GM12865 (cell line): ENCODE data around the gene MTREX.

Experiments
- DNase-seq: peaks from one replicate; pipeline ENCODE4 v3.0.0; 2010; ENCODE audit warnings: low read depth
- H3K4me3 ChIP-seq: 2 replicates; pipeline ENCODE4 v1.5.1; 2011; ENCODE audit warnings: mild to moderate bottlenecking, low read depth, low read length, control low read depth
- TF ChIP-seq, protein P1 (sequence below): IDR thresholded peaks from 2 replicates; pipeline ENCODE4 v1.5.1; 2011; ENCODE audit warnings: low read length, control low read depth, low read depth, inconsistent platforms; ENCODE audit not compliant: insufficient read depth; ENCODE audit errors: missing control alignments

Gene MTREX

DNA sequence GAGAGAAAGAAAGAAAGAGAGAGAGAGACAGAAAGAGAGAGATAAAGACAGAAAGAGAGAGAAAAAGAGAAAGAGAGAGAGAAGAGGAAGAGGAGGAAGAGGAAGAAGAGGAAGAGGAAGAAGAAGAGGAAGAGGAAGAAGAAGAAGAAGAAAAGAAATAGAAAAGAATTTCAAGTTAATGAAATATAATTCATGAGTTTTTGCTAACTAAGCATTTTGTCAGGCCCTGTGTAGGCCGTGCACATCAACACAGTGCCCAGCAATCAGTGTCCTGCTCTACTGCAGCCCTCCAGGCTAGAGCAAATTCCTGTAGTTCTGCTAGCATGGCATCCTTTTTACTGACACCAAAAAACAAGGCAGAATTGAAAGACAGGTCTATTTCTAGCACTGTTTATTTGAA, 164.9 kb downstream of the MTREX start:
- H3K4me3 ChIP-seq = no peak overlapping the region
- TF ChIP-seq, protein P1, sequence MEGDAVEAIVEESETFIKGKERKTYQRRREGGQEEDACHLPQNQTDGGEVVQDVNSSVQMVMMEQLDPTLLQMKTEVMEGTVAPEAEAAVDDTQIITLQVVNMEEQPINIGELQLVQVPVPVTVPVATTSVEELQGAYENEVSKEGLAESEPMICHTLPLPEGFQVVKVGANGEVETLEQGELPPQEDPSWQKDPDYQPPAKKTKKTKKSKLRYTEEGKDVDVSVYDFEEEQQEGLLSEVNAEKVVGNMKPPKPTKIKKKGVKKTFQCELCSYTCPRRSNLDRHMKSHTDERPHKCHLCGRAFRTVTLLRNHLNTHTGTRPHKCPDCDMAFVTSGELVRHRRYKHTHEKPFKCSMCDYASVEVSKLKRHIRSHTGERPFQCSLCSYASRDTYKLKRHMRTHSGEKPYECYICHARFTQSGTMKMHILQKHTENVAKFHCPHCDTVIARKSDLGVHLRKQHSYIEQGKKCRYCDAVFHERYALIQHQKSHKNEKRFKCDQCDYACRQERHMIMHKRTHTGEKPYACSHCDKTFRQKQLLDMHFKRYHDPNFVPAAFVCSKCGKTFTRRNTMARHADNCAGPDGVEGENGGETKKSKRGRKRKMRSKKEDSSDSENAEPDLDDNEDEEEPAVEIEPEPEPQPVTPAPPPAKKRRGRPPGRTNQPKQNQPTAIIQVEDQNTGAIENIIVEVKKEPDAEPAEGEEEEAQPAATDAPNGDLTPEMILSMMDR = no peak
- no peak for DNase-seq
